Measurements from ENCODE around the gene SCP2. TPM values are rescaled to one million over a fixed set of nuclear protein-coding genes. Genes with fewer than 3 reads are reported as not detected.
A peak's percentile ranks its signal among the peaks of the same experiment; 100 is the strongest.
"Not testable (repeated sequence)": the region's sequence is repeated elsewhere in the genome, so short reads cannot be mapped to it uniquely, and the experiment has no call there.

SCP2 gene
- total RNA-seq, 2 donors from 2014 or later = 50.8 to 54.3 TPM

GRCh38 chr1:53010247-53010646, 83.2 kb downstream of the SCP2 start:
- H3K9me3 Mint-ChIP-seq; H3K36me3 Mint-ChIP-seq (ENCODE audit: insufficient read depth in 2 of 2); H3K27ac Mint-ChIP-seq; H3K27me3 Mint-ChIP-seq (ENCODE audit: low read depth); H3K4me3 Mint-ChIP-seq; H3K4me1 Mint-ChIP-seq (ENCODE audit: low read depth); DNase-seq; ATAC-seq (replicated peaks in 1 of 2): not testable (repeated sequence)

- no peak overlapping the region for H3K4me3 Mint-ChIP-seq
- no peaks in the 10 kb centered on the region for H3K27me3 Mint-ChIP-seq (ENCODE audit: low read depth)
- peaks cover 0 to 4% of the 10 kb centered on the region in 2 donors for H3K9me3 Mint-ChIP-seq
- peaks cover 6% of the 10 kb centered on the region in 2 donors for H3K36me3 Mint-ChIP-seq (ENCODE audit: insufficient read depth in 2 of 2)
- DNase-seq (no peak), ATAC-seq (replicated peaks in 1 of 2) (no peak)
- no peak overlapping the region for H3K27ac Mint-ChIP-seq
- peaks cover 10% of the 10 kb centered on the region for H3K4me1 Mint-ChIP-seq (ENCODE audit: low read depth)
Observed at GRCh38 chr1:53011175-53011574, 84.1 kb downstream of the SCP2 start.

DNA sequence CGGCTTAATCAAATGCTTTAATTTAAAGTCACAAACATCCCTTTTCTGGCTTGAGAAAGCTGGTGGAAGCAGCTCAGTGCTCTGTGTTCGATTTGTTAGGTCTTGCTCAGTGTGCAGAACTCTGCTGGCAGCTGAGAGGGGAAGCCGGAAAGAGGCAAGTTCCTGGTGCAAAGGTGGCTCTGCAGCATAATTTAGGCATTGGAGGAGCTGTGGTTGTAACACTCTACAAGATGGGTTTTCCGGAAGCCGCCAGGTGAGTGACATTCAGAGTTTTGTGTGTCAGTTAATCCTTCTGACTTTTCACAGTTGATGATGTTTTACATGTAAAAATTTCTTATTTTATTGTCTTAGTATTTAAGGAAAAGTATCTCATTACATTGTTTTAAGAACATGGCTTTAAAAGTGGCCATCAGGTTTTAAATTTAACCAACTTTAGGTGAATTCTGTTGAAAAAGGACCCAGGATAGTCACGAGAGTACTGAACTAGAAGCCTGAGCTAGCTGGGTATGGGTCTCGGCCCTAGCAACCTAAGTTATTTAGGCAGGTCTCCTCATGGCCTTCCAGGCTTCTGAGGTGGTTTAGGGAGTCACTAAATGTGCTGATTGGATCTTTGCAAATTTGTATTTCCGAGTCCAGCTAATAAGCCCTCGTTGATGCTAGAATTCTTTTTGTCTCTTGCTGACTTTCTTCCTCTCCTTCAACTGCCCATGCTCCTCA, 87.9 kb downstream of the SCP2 start:
- Mint-ChIP-seq H3K4me3 (peak overlapping the region; percentile 87 to 88), H3K9me3 (no peaks in the 10 kb centered on the region), H3K4me1 (ENCODE audit: low read depth) (peaks cover 23% of the 10 kb centered on the region), H3K27ac (peak overlapping the region; percentile 57), H3K27me3 (ENCODE audit: low read depth) (no peaks in the 10 kb centered on the region), H3K36me3 (ENCODE audit: insufficient read depth in 2 of 2) (peaks cover 4 to 5% of the 10 kb centered on the region in 2 donors)
- DNase-seq (peak; percentile 78 to 84), ATAC-seq (replicated peaks in 1 of 2) (peak; percentile 100)

- Mint-ChIP-seq H3K9me3 (no peaks in the 10 kb centered on the region), H3K27ac (peak overlapping the region; percentile 57), H3K4me3 (peak overlapping the region; percentile 87 to 88), H3K27me3 (ENCODE audit: low read depth) (no peaks in the 10 kb centered on the region), H3K4me1 (ENCODE audit: low read depth) (peaks cover 23% of the 10 kb centered on the region), H3K36me3 (ENCODE audit: insufficient read depth in 2 of 2) (peaks cover 4 to 5% of the 10 kb centered on the region in 2 donors)
- ATAC-seq (replicated peaks in 1 of 2) (no peak), DNase-seq (no peak)
Observed at GRCh38 chr1:53015508-53015860, 88.4 kb downstream of the SCP2 start.

- peak overlapping the region in 1 of 2 donors; percentile 87 for H3K4me3 Mint-ChIP-seq
- DNase-seq (no peak), ATAC-seq (replicated peaks in 1 of 2) (no peak)
- H3K36me3 Mint-ChIP-seq (ENCODE audit: insufficient read depth in 2 of 2) = peaks cover 4 to 5% of the 10 kb centered on the region in 2 donors
- no peak overlapping the region for H3K27ac Mint-ChIP-seq
- no peaks in the 10 kb centered on the region for H3K9me3 Mint-ChIP-seq
- H3K27me3 Mint-ChIP-seq (ENCODE audit: low read depth) = no peaks in the 10 kb centered on the region
- H3K4me1 Mint-ChIP-seq (ENCODE audit: low read depth) = peaks cover 23% of the 10 kb centered on the region
Observed at GRCh38 chr1:53016705-53017104, 89.6 kb downstream of the SCP2 start.

DNA sequence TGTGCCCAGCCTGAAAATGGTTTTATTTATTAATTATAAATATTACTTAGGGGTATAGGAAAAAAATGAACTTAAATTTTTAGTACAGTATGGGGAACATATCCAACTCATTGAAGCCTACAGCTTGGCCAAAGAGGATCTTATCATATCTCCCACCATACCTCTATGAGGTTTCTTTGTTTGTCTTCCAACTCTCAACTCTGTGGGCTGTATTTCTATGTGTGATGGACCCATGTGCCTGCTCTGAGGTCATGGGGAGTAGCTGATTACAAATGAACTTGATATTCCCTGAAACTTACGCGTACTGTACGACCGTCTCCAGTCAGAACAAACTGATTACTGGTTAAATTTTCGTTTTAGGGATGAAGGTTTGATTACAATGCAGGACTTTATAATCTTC, 93.5 kb downstream of the SCP2 start:
- H3K36me3 Mint-ChIP-seq (ENCODE audit: insufficient read depth in 2 of 2) = peaks cover 0 to under 1% of the 10 kb centered on the region in 2 donors
- no peaks in the 10 kb centered on the region for H3K27me3 Mint-ChIP-seq (ENCODE audit: low read depth)
- no peak overlapping the region for H3K27ac Mint-ChIP-seq
- ATAC-seq (replicated peaks in 1 of 2) (no peak), DNase-seq (no peak)
- H3K9me3 Mint-ChIP-seq = no peaks in the 10 kb centered on the region
- H3K4me1 Mint-ChIP-seq (ENCODE audit: low read depth) = peaks cover 19% of the 10 kb centered on the region
- no peak overlapping the region for H3K4me3 Mint-ChIP-seq

GRCh38 chr1:53022179-53022578, 95.1 kb downstream of the SCP2 start:
- H3K4me1 Mint-ChIP-seq (ENCODE audit: low read depth) = peaks cover 3% of the 10 kb centered on the region
- DNase-seq = no peak
- H3K4me3 Mint-ChIP-seq = no peak overlapping the region
- no peak for ATAC-seq (replicated peaks in 1 of 2)
- no peaks in the 10 kb centered on the region for H3K9me3 Mint-ChIP-seq
- H3K27me3 Mint-ChIP-seq (ENCODE audit: low read depth) = no peaks in the 10 kb centered on the region
- no peaks in the 10 kb centered on the region for H3K36me3 Mint-ChIP-seq (ENCODE audit: insufficient read depth in 2 of 2)
- H3K27ac Mint-ChIP-seq = no peak overlapping the region

- no peak overlapping the region for H3K4me3 Mint-ChIP-seq
- no peaks in the 10 kb centered on the region for H3K9me3 Mint-ChIP-seq
- H3K36me3 Mint-ChIP-seq (ENCODE audit: insufficient read depth in 2 of 2) = no peaks in the 10 kb centered on the region
- H3K4me1 Mint-ChIP-seq (ENCODE audit: low read depth) = peaks cover 6% of the 10 kb centered on the region
- no peak for ATAC-seq (replicated peaks in 1 of 2)
- H3K27me3 Mint-ChIP-seq (ENCODE audit: low read depth) = no peaks in the 10 kb centered on the region
- DNase-seq = no peak
- H3K27ac Mint-ChIP-seq = no peak overlapping the region
Observed at GRCh38 chr1:53023546-53023945, 96.5 kb downstream of the SCP2 start.

- H3K27me3 Mint-ChIP-seq (ENCODE audit: low read depth) = no peaks in the 10 kb centered on the region
- peak in 1 of 2 donors; percentile 31 for ATAC-seq (replicated peaks in 1 of 2)
- DNase-seq = no peak
- no peaks in the 10 kb centered on the region for H3K36me3 Mint-ChIP-seq (ENCODE audit: insufficient read depth in 2 of 2)
- H3K27ac Mint-ChIP-seq = no peak overlapping the region
- no peaks in the 10 kb centered on the region for H3K9me3 Mint-ChIP-seq
- H3K4me3 Mint-ChIP-seq = no peak overlapping the region
- peaks cover 6% of the 10 kb centered on the region for H3K4me1 Mint-ChIP-seq (ENCODE audit: low read depth)
Observed at GRCh38 chr1:53024117-53024516, 97.0 kb downstream of the SCP2 start.

DNA sequence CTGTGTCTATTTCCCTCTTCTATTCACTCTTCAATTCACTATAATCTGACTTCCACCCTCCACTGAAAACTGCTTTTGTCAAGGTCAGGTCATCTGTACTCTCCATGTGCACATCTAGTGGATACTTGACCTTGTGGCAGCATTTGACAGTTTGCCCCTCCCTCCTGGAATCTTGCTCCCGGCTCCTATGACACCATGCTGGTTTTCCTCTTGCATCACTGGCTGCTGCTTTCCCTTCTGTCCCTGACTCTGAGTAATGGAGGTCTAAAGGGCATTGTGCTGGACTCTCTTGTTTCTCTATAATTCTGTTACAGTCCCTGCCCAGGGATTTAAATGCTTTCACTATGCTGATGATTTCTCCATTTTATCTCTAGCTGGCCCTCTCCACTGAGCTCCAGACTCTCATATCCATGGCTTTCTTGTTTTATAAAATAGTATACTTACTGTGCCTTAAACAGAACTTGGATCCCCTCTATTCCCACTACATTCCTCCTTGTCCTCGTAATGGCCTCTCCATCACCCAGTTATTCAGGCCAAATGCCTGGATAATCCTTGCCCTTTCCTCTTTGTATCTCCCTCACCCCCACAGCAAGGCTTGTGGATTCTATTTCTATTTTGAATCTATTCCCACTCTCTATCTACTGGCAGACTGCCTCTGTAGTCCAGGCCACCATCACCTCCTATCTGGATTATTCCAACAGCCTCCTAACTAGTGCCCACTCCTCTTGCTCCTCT, 98.1 kb downstream of the SCP2 start:
- Mint-ChIP-seq H3K27ac (no peak overlapping the region), H3K27me3 (ENCODE audit: low read depth) (no peaks in the 10 kb centered on the region), H3K4me3 (no peak overlapping the region), H3K36me3 (ENCODE audit: insufficient read depth in 2 of 2) (no peaks in the 10 kb centered on the region), H3K9me3 (no peaks in the 10 kb centered on the region), H3K4me1 (ENCODE audit: low read depth) (peaks cover 6% of the 10 kb centered on the region)
- ATAC-seq (replicated peaks in 1 of 2) (no peak), DNase-seq (no peak)

DNA sequence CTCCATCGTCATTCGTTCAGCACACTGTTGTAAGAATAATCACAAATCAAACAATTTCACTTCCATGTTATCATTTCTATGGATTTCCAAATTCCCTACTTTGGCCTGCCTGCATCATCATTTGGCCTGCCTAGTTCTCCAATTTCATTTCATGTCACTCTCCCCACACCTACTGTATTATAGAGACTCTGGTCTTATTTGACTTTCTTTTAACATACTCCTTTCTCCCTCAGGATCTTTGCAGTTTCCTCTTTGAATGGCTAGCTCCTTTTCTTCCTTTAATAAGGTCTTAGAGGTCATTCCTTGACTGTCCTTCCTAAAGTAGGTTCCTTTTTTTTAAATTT, 98.7 kb downstream of the SCP2 start:
- DNase-seq = no peak
- Mint-ChIP-seq H3K9me3 (no peaks in the 10 kb centered on the region), H3K27me3 (ENCODE audit: low read depth) (no peaks in the 10 kb centered on the region), H3K4me3 (no peak overlapping the region), H3K36me3 (ENCODE audit: insufficient read depth in 2 of 2) (no peaks in the 10 kb centered on the region), H3K4me1 (ENCODE audit: low read depth) (peaks cover 6% of the 10 kb centered on the region), H3K27ac (no peak overlapping the region)
- ATAC-seq (replicated peaks in 1 of 2) = no peak

- Mint-ChIP-seq H3K4me3 (no peak overlapping the region), H3K27me3 (ENCODE audit: low read depth) (no peaks in the 10 kb centered on the region), H3K4me1 (ENCODE audit: low read depth) (peaks cover 6% of the 10 kb centered on the region), H3K9me3 (no peaks in the 10 kb centered on the region), H3K27ac (no peak overlapping the region), H3K36me3 (ENCODE audit: insufficient read depth in 2 of 2) (no peaks in the 10 kb centered on the region)
- ATAC-seq (replicated peaks in 1 of 2) = no peak
- no peak for DNase-seq
Observed at GRCh38 chr1:53026254-53026653, 99.2 kb downstream of the SCP2 start.

GRCh38 chr1:53031732-53032131, 104.7 kb downstream of the SCP2 start:
- Mint-ChIP-seq H3K27me3 (ENCODE audit: low read depth) (no peaks in the 10 kb centered on the region), H3K4me1 (ENCODE audit: low read depth) (peaks cover 6% of the 10 kb centered on the region), H3K9me3 (no peaks in the 10 kb centered on the region), H3K36me3 (ENCODE audit: insufficient read depth in 2 of 2) (no peaks in the 10 kb centered on the region), H3K4me3 (no peak overlapping the region), H3K27ac (peak overlapping the region; percentile 25)
- ATAC-seq (replicated peaks in 1 of 2) = no peak
- no peak for DNase-seq

- no peaks in the 10 kb centered on the region for H3K9me3 Mint-ChIP-seq
- ATAC-seq (replicated peaks in 1 of 2) = no peak
- no peaks in the 10 kb centered on the region for H3K27me3 Mint-ChIP-seq (ENCODE audit: low read depth)
Observed at GRCh38 chr1:53037159-53037558, 110.1 kb downstream of the SCP2 start.

More at GRCh38 chr1:53037159-53037558, 110.1 kb downstream of the SCP2 start:
- Mint-ChIP-seq H3K4me3 (no peak overlapping the region), H3K4me1 (ENCODE audit: low read depth) (no peaks in the 10 kb centered on the region), H3K27ac (no peak overlapping the region), H3K36me3 (ENCODE audit: insufficient read depth in 2 of 2) (peaks cover 5 to 9% of the 10 kb centered on the region in 2 donors)
- DNase-seq = no peak

Measured in activated T-cell treated with anti-CD3 and anti-CD28 coated beads, Interleukin-2, amount 50 U/mL, for 72 hours (primary cell).